Measurements from ENCODE around the gene TNMD. TPM values are rescaled to one million over a fixed set of nuclear protein-coding genes. Genes with fewer than 3 reads are reported as not detected.
A peak's percentile ranks its signal among the peaks of the same experiment; 100 is the strongest.

The TNMD gene
- total RNA-seq, 1 experiment from 2014 or later = not detected

GRCh38 chrX:100642290-100642689 is 57.6 kb downstream of the TNMD start:
- ChIA-PET POLR2A (no interaction called here), CTCF (interaction anchor here (0.5 to 2.0 kb wide), 4 partner anchors 11 to 478 kb away, joined by 3 to 6 read pairs (median 4); no protein-coding TSS in a partner anchor)
- no peak for TF ChIP-seq CTCF (IDR thresholded peaks at IDR 0.05; ENCODE audit: unreplicated experiment)
- no peak overlapping the region for H3K27ac Mint-ChIP-seq (ENCODE audit: low read depth, unreplicated experiment)
- H3K4me1 Mint-ChIP-seq (ENCODE audit: insufficient read depth, unreplicated experiment) = peaks cover 15% of the 10 kb centered on the region
- no peak overlapping the region for H3K4me3 Mint-ChIP-seq (ENCODE audit: unreplicated experiment)
- H3K9me3 Mint-ChIP-seq (ENCODE audit: unreplicated experiment) = no peaks in the 10 kb centered on the region
- intact Hi-C loops (cut with micrococcal nuclease) = no loop called here
- peaks cover 60% of the 10 kb centered on the region for H3K27me3 Mint-ChIP-seq (ENCODE audit: insufficient read depth, unreplicated experiment)
- no peaks in the 10 kb centered on the region for H3K36me3 Mint-ChIP-seq (ENCODE audit: insufficient read depth, unreplicated experiment)
- peak; percentile 10 for DNase-seq (ENCODE audit: unreplicated experiment)
- BruUV-seq (replicated peaks) = no TSS peak

GRCh38 chrX:100643212-100643611 is 58.5 kb downstream of the TNMD start:
- no peak for TF ChIP-seq CTCF (IDR thresholded peaks at IDR 0.05; ENCODE audit: unreplicated experiment)
- CTCF ChIA-PET = interaction anchor here (0.7 to 2.0 kb wide), 5 partner anchors 10 to 136 kb away, joined by 3 to 6 read pairs (median 4); no protein-coding TSS in a partner anchor
- DNase-seq (ENCODE audit: unreplicated experiment) = peak; percentile 21

DNA sequence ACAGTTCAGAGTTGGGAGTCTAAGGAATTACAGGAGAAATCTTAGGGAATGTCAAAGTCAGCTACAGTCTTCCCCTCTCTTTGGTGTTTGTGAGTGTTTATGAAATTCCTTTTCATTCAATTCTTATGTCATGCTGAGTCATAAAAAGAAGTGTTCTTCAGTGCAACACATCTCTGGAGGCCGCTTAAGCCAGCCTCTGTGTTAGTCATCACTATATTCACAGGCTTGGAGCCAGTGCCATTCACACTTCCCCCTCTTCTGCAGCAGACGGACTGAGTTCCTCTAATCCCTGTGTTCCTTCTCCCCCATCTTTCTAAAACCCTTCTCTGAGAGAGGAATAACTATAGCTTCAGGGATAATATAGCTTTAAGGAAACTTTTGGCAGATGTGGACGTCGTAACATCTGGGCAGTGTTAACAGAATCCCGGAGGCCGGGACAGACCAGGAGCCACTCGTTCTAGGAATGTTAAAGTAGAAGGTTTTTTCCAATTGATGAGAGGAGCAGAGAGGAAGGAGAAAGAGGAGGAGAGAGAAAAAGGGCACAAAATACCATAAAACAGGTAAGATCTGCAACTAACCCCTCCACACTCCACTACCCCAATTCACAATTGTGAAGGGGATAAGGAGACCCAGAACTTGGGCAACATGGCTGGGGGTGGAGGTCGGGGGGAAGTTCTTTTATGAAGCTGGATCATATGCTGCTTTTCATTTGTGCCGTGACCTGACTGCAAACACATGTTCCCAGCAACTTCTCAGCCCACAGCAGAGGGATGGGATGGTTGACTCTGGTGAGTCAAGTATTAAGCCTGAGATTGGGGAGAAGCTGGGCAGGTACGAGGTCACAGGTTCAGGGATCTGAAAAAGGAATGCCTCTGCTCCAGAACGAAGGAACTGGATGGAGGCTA is 59.5 kb downstream of the TNMD start, which contains the start of gene SRPX2:
SRPX2 (plus strand) TSS at position 244 of the 905 bp plus-strand sequence. CDS start 2,124 bp downstream, outside the sequence.
- Mint-ChIP-seq H3K4me1 (ENCODE audit: insufficient read depth, unreplicated experiment) (peaks cover 15% of the 10 kb centered on the region), H3K4me3 (ENCODE audit: unreplicated experiment) (peak within 1 kb of the TSS; percentile 62), H3K27ac (ENCODE audit: low read depth, unreplicated experiment) (peak within 1 kb of the TSS; percentile 57), H3K9me3 (ENCODE audit: unreplicated experiment) (no peaks in the 10 kb centered on the region), H3K27me3 (ENCODE audit: insufficient read depth, unreplicated experiment) (peaks cover 59% of the 10 kb centered on the region), H3K36me3 (ENCODE audit: insufficient read depth, unreplicated experiment) (no peaks in the 10 kb centered on the region)
- TF ChIP-seq CTCF (IDR thresholded peaks at IDR 0.05; ENCODE audit: unreplicated experiment) = no peak
- ChIA-PET POLR2A (interaction anchor here (1.8 kb wide), 1 partner anchor 19 kb away, joined by 9 read pairs; no protein-coding TSS in a partner anchor), CTCF (interaction anchor here (0.7 to 2.0 kb wide), 5 partner anchors 9 to 133 kb away, joined by 3 to 6 read pairs (median 6); no protein-coding TSS in a partner anchor)
- DNase-seq (ENCODE audit: unreplicated experiment) = peak; percentile 86
- BruUV-seq (replicated peaks) = TSS peak; percentile 73
- intact Hi-C loops (cut with micrococcal nuclease) = no loop called here

More at GRCh38 chrX:100643212-100643611, 58.5 kb downstream of the TNMD start:
- POLR2A ChIA-PET = interaction anchor here (1.8 kb wide), 1 partner anchor 20 kb away, joined by 9 read pairs; no protein-coding TSS in a partner anchor
- H3K4me3 Mint-ChIP-seq (ENCODE audit: unreplicated experiment) = no peak overlapping the region
- H3K9me3 Mint-ChIP-seq (ENCODE audit: unreplicated experiment) = no peaks in the 10 kb centered on the region
- BruUV-seq (replicated peaks) = no TSS peak
- intact Hi-C loops (cut with micrococcal nuclease) = no loop called here
- H3K27ac Mint-ChIP-seq (ENCODE audit: low read depth, unreplicated experiment) = peak overlapping the region; percentile 57
- no peaks in the 10 kb centered on the region for H3K36me3 Mint-ChIP-seq (ENCODE audit: insufficient read depth, unreplicated experiment)
- peaks cover 60% of the 10 kb centered on the region for H3K27me3 Mint-ChIP-seq (ENCODE audit: insufficient read depth, unreplicated experiment)
- H3K4me1 Mint-ChIP-seq (ENCODE audit: insufficient read depth, unreplicated experiment) = peaks cover 15% of the 10 kb centered on the region

DNA sequence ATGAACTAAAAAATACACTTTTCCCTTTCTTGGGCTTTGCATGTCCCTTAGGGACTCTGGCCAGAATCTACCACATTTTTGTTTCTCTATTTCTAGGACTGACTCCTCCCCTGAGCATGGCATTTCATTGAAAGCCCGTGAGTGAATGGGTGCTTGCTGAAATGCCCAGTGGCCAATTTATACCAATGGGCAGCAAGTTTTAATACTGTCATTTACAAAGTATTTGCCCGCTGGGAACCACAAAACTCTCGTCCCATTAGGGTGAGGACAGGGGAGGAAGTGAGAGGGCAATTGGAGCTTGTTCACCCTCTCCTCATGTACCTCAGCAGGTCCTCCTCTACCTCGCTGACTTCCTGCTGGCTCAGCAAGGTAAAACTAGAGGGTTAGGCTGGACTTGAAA is 60.4 kb downstream of the TNMD start:
- CTCF ChIA-PET = interaction anchor here (0.7 to 1.7 kb wide), 2 partner anchors 9 to 908 kb away, joined by 3 to 6 read pairs; no protein-coding TSS in a partner anchor
- no peak for TF ChIP-seq CTCF (IDR thresholded peaks at IDR 0.05; ENCODE audit: unreplicated experiment)
- H3K27me3 Mint-ChIP-seq (ENCODE audit: insufficient read depth, unreplicated experiment) = peaks cover 50% of the 10 kb centered on the region
- no TSS peak for BruUV-seq (replicated peaks)
- no peaks in the 10 kb centered on the region for H3K9me3 Mint-ChIP-seq (ENCODE audit: unreplicated experiment)
- H3K4me1 Mint-ChIP-seq (ENCODE audit: insufficient read depth, unreplicated experiment) = peaks cover 15% of the 10 kb centered on the region
- intact Hi-C loops (cut with micrococcal nuclease) = no loop called here
- no peaks in the 10 kb centered on the region for H3K36me3 Mint-ChIP-seq (ENCODE audit: insufficient read depth, unreplicated experiment)
- peak; percentile 42 for DNase-seq (ENCODE audit: unreplicated experiment)
- H3K4me3 Mint-ChIP-seq (ENCODE audit: unreplicated experiment) = peak overlapping the region; percentile 0
- POLR2A ChIA-PET = no interaction called here
- no peak overlapping the region for H3K27ac Mint-ChIP-seq (ENCODE audit: low read depth, unreplicated experiment)
